Measurements from ENCODE around the gene ZNF576. TPM values are rescaled to one million over a fixed set of nuclear protein-coding genes. Genes with fewer than 3 reads are reported as not detected.
A peak's percentile ranks its signal among the peaks of the same experiment; 100 is the strongest.

ZNF576 gene
- total and polyA plus RNA-seq, 2 of the 13 experiments (the other 11 are each of a cell fraction or from before 2014, with no cell fraction given), result 7.2 to 9.6 TPM

GRCh38 chr19:43639519-43640423 is 43.4 kb downstream of the ZNF576 start, which contains the start of gene CADM4 (continued):
- TF ChIP-seq FOXK1 (CRISPR knock-in tag; IDR thresholded peaks at IDR 0.05; ENCODE audit: borderline replicate concordance, low read depth) (no peak), KMT2B (CRISPR knock-in tag; IDR thresholded peaks at IDR 0.05) (no peak), PRPF4 (IDR thresholded peaks at IDR 0.05; ENCODE audit: low read depth, low read length, poor library complexity, severe bottlenecking) (no peak), NCOR1 (IDR thresholded peaks at IDR 0.05; ENCODE audit: borderline replicate concordance, low read length) (no peak), SALL1 (CRISPR knock-in tag; IDR thresholded peaks at IDR 0.05) (peak; percentile 44), ZNF800 (CRISPR knock-in tag; IDR thresholded peaks at IDR 0.05) (no peak), ZNF564 (CRISPR knock-in tag; IDR thresholded peaks at IDR 0.05) (no peak), TSC22D2 (CRISPR knock-in tag; IDR thresholded peaks at IDR 0.05; ENCODE audit: borderline replicate concordance) (no peak), ZNF776 (CRISPR knock-in tag; IDR thresholded peaks at IDR 0.05) (no peak), ZNF747 (CRISPR knock-in tag; IDR thresholded peaks at IDR 0.05; ENCODE audit: borderline replicate concordance) (no peak), ZNF556 (CRISPR knock-in tag; IDR thresholded peaks at IDR 0.05; ENCODE audit: borderline replicate concordance) (no peak), CC2D1A (CRISPR knock-in tag; IDR thresholded peaks at IDR 0.05) (no peak), ZNF572 (CRISPR knock-in tag; IDR thresholded peaks at IDR 0.05) (no peak)
- TF ChIP-seq, protein P1, sequence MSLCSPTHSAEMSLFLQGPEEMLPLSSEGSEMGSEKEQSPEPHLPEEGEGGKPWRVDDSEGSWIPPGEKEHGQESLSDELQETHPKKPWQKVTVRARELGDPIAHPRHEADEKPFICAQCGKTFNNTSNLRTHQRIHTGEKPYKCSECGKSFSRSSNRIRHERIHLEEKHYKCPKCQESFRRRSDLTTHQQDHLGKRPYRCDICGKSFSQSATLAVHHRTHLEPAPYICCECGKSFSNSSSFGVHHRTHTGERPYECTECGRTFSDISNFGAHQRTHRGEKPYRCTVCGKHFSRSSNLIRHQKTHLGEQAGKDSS (CRISPR knock-in tag; IDR thresholded peaks at IDR 0.05; ENCODE audit: borderline replicate concordance, low read depth), result no peak
- TF ChIP-seq, protein P2, sequence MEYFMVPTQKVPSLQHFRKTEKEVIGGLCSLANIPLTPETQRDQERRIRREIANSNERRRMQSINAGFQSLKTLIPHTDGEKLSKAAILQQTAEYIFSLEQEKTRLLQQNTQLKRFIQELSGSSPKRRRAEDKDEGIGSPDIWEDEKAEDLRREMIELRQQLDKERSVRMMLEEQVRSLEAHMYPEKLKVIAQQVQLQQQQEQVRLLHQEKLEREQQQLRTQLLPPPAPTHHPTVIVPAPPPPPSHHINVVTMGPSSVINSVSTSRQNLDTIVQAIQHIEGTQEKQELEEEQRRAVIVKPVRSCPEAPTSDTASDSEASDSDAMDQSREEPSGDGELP (IDR thresholded peaks at IDR 0.05; ENCODE audit: borderline replicate concordance, low read depth), result no peak
- TF ChIP-seq, protein P3, sequence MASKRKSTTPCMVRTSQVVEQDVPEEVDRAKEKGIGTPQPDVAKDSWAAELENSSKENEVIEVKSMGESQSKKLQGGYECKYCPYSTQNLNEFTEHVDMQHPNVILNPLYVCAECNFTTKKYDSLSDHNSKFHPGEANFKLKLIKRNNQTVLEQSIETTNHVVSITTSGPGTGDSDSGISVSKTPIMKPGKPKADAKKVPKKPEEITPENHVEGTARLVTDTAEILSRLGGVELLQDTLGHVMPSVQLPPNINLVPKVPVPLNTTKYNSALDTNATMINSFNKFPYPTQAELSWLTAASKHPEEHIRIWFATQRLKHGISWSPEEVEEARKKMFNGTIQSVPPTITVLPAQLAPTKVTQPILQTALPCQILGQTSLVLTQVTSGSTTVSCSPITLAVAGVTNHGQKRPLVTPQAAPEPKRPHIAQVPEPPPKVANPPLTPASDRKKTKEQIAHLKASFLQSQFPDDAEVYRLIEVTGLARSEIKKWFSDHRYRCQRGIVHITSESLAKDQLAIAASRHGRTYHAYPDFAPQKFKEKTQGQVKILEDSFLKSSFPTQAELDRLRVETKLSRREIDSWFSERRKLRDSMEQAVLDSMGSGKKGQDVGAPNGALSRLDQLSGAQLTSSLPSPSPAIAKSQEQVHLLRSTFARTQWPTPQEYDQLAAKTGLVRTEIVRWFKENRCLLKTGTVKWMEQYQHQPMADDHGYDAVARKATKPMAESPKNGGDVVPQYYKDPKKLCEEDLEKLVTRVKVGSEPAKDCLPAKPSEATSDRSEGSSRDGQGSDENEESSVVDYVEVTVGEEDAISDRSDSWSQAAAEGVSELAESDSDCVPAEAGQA (IDR thresholded peaks at IDR 0.05; ENCODE audit: low read depth), result no peak
- TF ChIP-seq, protein P3 (CRISPR knock-in tag; IDR thresholded peaks at IDR 0.05; ENCODE audit: borderline replicate concordance), result no peak
- TF ChIP-seq, protein P4, sequence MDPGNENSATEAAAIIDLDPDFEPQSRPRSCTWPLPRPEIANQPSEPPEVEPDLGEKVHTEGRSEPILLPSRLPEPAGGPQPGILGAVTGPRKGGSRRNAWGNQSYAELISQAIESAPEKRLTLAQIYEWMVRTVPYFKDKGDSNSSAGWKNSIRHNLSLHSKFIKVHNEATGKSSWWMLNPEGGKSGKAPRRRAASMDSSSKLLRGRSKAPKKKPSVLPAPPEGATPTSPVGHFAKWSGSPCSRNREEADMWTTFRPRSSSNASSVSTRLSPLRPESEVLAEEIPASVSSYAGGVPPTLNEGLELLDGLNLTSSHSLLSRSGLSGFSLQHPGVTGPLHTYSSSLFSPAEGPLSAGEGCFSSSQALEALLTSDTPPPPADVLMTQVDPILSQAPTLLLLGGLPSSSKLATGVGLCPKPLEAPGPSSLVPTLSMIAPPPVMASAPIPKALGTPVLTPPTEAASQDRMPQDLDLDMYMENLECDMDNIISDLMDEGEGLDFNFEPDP (CRISPR knock-in tag; conservative IDR thresholded peaks at IDR 0.05), result no peak
